Tibial artery (tissue), 4 donors: ENCODE data around the gene KIF1A.

Experiments used
- DNase-seq, 2 donors: peaks; one replicate each; pipeline ENCODE4 v3.0.0-alpha.2; 2019
- H3K27ac ChIP-seq, 2 donors: fragments of 200-600 bp; sonication (generic) in 1 of 2; 1 replicate in 1 of 2; 2 replicates in 1 of 2; pipeline ENCODE4 v1.5.1; 2018 to 2019; ENCODE audit warnings: mild to moderate bottlenecking in 1 of 2
- H3K27me3 ChIP-seq, 2 donors: fragments of 200-600 bp; sonication (generic) in 1 of 2; one replicate each; pipeline versions ENCODE4 v1.5.1 to v1.6.0; 2016 to 2019
- H3K36me3 ChIP-seq, 3 donors: fragments of 200-600 bp; sonication (generic) in 2 of 3; one replicate each; pipeline ENCODE4 v1.5.1; 2016 to 2019; ENCODE audit warnings: mild to moderate bottlenecking in 2 of 3
- H3K4me1 ChIP-seq, 4 donors: fragments of 200-600 bp; sonication (generic) in 2 of 4; 1 replicate in 3 of 4; 2 replicates in 1 of 4; pipeline ENCODE4 v1.5.1; 2016 to 2019
- H3K4me3 ChIP-seq, 2 donors: fragments of 200-600 bp; sonication (generic) in 1 of 2; 1 replicate in 1 of 2; 2 replicates in 1 of 2; pipeline ENCODE4 v1.5.1; 2018 to 2019; ENCODE audit warnings: mild to moderate bottlenecking in 2 of 2
- H3K9me3 ChIP-seq, 3 donors: fragments of 200-600 bp; sonication (generic) in 1 of 3; one replicate each; pipeline ENCODE4 v1.5.1; 2016 to 2019
- intact Hi-C: fragments of 100-400 bp; cut with DNase I; formaldehyde crosslinking; loops from one replicate; pipeline ENCODE4 v1.15.0; 2023; ENCODE audit warnings: low total_unique reads
- TF ChIP-seq, protein P1 (sequence below), 2 experiments: fragments of 200-600 bp in 1 of 2; fragments of 450-650 bp in 1 of 2; IDR thresholded peaks; one replicate each; pipeline ENCODE4 v1.5.1; 2017 to 2019; ENCODE audit warnings: antibody characterized with exemption in 2 of 2, mild to moderate bottlenecking in 1 of 2, moderate library complexity in 1 of 2

KIF1A gene

DNA sequence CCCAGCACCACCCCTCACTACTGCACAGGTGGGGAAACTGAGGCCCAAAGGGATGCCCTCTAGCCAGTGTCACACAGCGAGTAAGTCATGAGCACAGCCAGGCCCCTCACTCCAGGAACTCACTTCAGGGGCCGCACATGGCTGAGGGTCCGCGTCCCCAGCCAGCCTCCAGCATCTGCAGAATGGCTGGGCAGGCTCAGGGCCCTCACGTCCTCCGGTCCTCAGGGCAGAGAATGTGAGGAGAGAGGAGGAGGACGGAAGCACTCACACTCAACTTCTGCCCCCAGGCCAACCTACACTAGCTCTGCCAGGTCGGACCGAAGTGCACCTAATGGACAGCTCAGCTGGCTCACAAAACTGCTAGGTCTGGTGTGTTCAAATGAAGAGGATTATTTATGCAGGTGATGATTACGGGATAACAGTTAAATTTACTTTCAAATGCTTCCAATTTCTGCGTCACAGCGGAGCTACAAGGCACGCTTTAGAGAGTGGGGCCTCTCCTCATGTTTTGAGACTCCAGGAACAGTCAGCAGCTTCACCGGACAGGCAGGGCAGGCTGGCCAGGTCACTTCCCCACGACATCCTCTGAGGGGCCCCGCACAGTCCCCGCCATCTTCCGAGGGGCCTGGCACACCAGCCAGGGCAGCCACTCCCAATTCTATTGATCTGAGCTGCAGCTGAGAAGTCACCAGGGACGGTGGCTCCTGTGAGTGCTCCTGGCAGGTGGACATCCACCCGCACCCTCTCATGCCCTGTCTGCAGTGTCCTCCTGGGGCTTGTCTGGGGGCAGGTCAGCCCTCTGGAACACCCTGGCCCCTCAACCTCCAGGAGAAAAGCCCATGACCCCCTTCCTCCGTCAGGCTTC is 26.5 kb downstream of the KIF1A start:
- Histone ChIP-seq H3K27ac (no peak overlapping the region), H3K27me3 (peaks cover 0 to 77% of the 10 kb centered on the region in 2 donors), H3K9me3 (no peaks in the 10 kb centered on the region), H3K36me3 (no peaks in the 10 kb centered on the region), H3K4me3 (no peak overlapping the region), H3K4me1 (no peaks in the 10 kb centered on the region)
- no peak for DNase-seq
- intact Hi-C loops: no loop called here
- TF ChIP-seq, protein P1, sequence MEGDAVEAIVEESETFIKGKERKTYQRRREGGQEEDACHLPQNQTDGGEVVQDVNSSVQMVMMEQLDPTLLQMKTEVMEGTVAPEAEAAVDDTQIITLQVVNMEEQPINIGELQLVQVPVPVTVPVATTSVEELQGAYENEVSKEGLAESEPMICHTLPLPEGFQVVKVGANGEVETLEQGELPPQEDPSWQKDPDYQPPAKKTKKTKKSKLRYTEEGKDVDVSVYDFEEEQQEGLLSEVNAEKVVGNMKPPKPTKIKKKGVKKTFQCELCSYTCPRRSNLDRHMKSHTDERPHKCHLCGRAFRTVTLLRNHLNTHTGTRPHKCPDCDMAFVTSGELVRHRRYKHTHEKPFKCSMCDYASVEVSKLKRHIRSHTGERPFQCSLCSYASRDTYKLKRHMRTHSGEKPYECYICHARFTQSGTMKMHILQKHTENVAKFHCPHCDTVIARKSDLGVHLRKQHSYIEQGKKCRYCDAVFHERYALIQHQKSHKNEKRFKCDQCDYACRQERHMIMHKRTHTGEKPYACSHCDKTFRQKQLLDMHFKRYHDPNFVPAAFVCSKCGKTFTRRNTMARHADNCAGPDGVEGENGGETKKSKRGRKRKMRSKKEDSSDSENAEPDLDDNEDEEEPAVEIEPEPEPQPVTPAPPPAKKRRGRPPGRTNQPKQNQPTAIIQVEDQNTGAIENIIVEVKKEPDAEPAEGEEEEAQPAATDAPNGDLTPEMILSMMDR (IDR thresholded peaks at IDR 0.05): no peak

DNA sequence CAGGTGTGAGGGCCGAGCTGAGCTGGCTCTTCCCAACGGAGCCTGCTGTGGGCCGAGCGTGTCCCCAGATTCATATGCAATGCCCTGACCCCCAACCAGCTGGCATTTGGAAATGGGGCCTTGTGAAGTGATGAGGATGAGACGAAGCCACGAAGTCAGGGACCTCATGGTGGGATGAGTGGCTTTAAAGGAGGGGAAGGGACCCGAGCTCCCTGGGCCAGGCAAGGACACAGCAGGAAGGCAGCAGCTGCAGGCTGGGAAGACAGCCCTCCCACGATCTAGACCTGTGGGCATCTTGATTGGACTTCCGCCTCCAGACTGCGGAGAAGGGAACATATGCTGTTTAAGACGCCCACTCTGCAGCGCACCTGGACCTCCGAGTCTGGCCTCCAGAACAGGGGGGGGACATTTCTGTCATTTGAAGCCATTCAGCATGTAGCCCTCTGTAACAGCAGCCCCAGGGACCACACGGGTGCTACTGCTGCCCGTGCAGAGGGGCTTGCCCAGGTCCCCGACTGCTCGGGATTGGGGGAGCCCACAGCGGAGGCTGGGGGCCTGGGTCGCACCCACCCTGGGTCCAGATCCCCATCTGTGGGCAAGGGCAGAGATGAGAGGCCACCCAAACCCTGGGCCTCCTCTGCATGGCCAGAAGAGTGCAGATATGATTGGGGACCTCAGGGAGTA is 27.2 kb downstream of the KIF1A start:
- Histone ChIP-seq H3K36me3 (no peaks in the 10 kb centered on the region), H3K4me1 (no peaks in the 10 kb centered on the region), H3K9me3 (no peaks in the 10 kb centered on the region), H3K4me3 (no peak overlapping the region), H3K27ac (no peak overlapping the region), H3K27me3 (peaks cover 0 to 72% of the 10 kb centered on the region in 2 donors)
- TF ChIP-seq, protein P1 (IDR thresholded peaks at IDR 0.05): no peak
- no peak for DNase-seq
- intact Hi-C loops: no loop called here

DNA sequence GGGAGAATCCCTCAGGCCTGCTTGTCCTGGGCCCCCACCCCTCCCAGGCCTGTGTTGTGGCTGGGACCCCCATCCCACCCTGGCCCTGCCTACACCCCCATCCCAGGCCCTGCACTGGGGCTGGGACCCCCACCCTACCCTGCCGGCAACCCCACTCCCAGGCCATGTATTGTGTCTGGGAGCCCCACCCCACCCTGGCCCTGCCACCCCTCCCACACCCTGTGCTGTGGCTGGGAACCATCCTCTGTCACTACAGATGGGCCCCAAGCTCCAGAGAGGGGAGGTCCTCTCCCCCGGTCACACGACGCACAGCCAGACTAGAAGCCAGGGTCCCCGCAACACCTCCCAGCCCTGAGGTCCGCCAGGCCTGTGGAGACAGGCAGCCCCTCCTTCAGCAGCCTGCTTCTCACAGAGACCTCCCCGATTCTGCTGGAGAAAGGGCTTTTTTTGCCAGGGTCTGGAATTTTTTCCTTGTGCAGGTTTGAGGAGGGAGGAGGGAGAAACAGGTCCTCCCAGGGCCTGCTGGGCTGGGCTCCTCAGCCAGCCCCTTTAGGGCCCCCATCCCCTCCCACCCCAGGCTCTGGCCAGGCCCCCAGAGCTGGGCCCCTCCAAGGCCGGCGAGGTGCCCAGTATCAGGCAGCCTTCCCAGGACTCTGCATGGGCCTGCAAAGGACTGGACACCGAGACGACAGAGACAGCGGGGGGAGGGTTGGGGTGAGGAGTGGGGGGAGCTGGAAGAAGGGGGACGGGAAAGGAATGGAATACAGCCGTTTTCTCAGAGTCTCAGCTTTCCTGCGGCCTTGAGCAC is 28.0 kb downstream of the KIF1A start:
- TF ChIP-seq, protein P1 (IDR thresholded peaks at IDR 0.05): no peak
- intact Hi-C loops: no loop called here
- Histone ChIP-seq H3K4me3 (no peak overlapping the region), H3K9me3 (no peaks in the 10 kb centered on the region), H3K4me1 (no peaks in the 10 kb centered on the region), H3K27me3 (peaks cover 0 to 68% of the 10 kb centered on the region in 2 donors), H3K27ac (no peak overlapping the region), H3K36me3 (no peaks in the 10 kb centered on the region)
- DNase-seq: no peak

DNA sequence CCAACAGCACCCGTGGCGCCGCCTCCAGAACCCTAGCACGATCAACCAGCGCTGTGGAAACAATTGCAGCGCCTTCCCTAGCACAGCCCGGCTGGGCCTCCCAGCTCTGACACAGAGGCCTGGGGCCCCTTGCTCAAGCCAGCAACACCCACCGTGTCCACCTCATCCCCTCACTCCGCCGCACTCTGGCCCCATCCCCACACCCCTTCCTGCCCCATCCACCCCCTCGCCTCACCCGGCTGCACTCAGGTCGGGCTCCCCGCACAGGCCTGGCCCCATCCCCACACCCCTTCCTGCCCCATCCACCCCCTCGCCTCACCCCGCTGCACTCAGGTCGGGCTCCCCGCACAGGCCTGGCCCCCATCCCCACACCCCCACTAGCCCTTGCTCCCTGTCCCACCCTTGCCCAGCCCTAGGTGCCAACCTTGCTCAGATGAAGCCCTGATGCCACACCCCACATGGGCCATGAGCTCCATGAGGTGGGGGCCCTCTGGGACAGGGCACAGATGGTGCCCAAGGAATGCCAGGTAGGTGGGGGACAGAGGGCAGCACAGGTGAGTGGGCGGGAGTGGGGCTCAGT is 28.7 kb downstream of the KIF1A start:
- Histone ChIP-seq H3K27me3 (peaks cover 0 to 68% of the 10 kb centered on the region in 2 donors), H3K4me1 (no peaks in the 10 kb centered on the region), H3K27ac (no peak overlapping the region), H3K36me3 (no peaks in the 10 kb centered on the region), H3K9me3 (no peaks in the 10 kb centered on the region), H3K4me3 (no peak overlapping the region)
- DNase-seq: no peak
- TF ChIP-seq, protein P1 (IDR thresholded peaks at IDR 0.05): no peak
- intact Hi-C loops: no loop called here
